ENCODE data around the gene MTRR. TPM values are rescaled to one million over a fixed set of nuclear protein-coding genes. Genes with fewer than 3 reads are reported as not detected.
A peak's percentile ranks its signal among the peaks of the same experiment; 100 is the strongest.

Gene MTRR
- total RNA-seq, 1 experiment from 2014 or later, result 46.9 TPM

DNA sequence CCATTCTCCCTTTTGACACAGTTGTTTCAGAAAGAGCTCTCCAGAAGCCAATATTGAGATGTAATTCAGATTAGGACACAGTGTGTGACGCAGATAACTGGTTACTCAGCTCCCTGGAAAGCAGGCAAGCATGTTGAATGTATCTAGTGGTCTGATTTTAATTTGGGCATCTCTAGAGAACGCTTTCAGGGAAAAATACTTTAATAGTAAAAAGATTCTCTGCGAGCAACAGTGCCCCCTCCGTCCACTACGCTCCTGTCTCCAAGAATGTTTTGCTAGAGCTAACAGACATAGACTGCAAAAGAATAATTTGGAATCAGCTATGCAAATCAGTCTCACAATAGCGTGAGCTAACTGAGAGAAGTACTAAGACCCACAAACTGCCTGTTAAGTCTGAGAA is 41.3 kb upstream of the MTRR start:
- 0 out of 2 replicates have a peak overlapping the region, but pooled peaks have one; percentile 32 for H3K27ac Mint-ChIP-seq
- H3K27me3 Mint-ChIP-seq (ENCODE audit: low read depth), result peaks cover 1% of the 10 kb centered on the region
- no peak for TF ChIP-seq FOXJ3 (CRISPR knock-in tag; IDR thresholded peaks at IDR 0.05; ENCODE audit: borderline replicate concordance)
- TF ChIP-seq SOX15 (CRISPR knock-in tag; IDR thresholded peaks at IDR 0.05), result no peak
- no peak for TF ChIP-seq ZNF317 (CRISPR knock-in tag; IDR thresholded peaks at IDR 0.05; ENCODE audit: borderline replicate concordance, low read depth)
- TF ChIP-seq, protein P1, sequence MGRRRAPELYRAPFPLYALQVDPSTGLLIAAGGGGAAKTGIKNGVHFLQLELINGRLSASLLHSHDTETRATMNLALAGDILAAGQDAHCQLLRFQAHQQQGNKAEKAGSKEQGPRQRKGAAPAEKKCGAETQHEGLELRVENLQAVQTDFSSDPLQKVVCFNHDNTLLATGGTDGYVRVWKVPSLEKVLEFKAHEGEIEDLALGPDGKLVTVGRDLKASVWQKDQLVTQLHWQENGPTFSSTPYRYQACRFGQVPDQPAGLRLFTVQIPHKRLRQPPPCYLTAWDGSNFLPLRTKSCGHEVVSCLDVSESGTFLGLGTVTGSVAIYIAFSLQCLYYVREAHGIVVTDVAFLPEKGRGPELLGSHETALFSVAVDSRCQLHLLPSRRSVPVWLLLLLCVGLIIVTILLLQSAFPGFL (CRISPR knock-in tag; IDR thresholded peaks at IDR 0.05; ENCODE audit: borderline replicate concordance), result no peak
- no peak for TF ChIP-seq ESRRA (CRISPR knock-in tag; IDR thresholded peaks at IDR 0.05; ENCODE audit: borderline replicate concordance)
- no peak for TF ChIP-seq STAT6 (CRISPR knock-in tag; conservative IDR thresholded peaks at IDR 0.05; ENCODE audit: low read depth)
- no peak for TF ChIP-seq FOXP1 (CRISPR knock-in tag; IDR thresholded peaks at IDR 0.05; ENCODE audit: borderline replicate concordance)
- TF ChIP-seq ZBTB21 (CRISPR knock-in tag; IDR thresholded peaks at IDR 0.05; ENCODE audit: borderline replicate concordance), result no peak
- no peak for TF ChIP-seq JAZF1 (CRISPR knock-in tag; IDR thresholded peaks at IDR 0.05)
- TF ChIP-seq ZNF219 (CRISPR knock-in tag; IDR thresholded peaks at IDR 0.05; ENCODE audit: borderline replicate concordance), result no peak
- no peak for TF ChIP-seq ERG (CRISPR knock-in tag; IDR thresholded peaks at IDR 0.05)
- TF ChIP-seq NR1H2 (CRISPR knock-in tag; IDR thresholded peaks at IDR 0.05), result no peak
- TF ChIP-seq ETV6 (CRISPR knock-in tag; IDR thresholded peaks at IDR 0.05), result no peak
- TF ChIP-seq CREB1 (CRISPR knock-in tag; IDR thresholded peaks at IDR 0.05), result no peak
- TF ChIP-seq GRHL2 (CRISPR knock-in tag; IDR thresholded peaks at IDR 0.05; ENCODE audit: insufficient replicate concordance, severe bottlenecking), result no peak
- no peak for TF ChIP-seq RELA (CRISPR knock-in tag; IDR thresholded peaks at IDR 0.05; ENCODE audit: borderline replicate concordance)
- TF ChIP-seq, protein P2, sequence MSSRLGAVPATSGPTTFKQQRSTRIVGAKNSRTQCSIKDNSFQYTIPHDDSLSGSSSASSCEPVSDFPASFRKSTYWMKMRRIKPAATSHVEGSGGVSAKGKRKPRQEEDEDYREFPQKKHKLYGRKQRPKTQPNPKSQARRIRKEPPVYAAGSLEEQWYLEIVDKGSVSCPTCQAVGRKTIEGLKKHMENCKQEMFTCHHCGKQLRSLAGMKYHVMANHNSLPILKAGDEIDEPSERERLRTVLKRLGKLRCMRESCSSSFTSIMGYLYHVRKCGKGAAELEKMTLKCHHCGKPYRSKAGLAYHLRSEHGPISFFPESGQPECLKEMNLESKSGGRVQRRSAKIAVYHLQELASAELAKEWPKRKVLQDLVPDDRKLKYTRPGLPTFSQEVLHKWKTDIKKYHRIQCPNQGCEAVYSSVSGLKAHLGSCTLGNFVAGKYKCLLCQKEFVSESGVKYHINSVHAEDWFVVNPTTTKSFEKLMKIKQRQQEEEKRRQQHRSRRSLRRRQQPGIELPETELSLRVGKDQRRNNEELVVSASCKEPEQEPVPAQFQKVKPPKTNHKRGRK (CRISPR knock-in tag; IDR thresholded peaks at IDR 0.05; ENCODE audit: borderline replicate concordance), result no peak
- H3K9me3 Mint-ChIP-seq, result no peaks in the 10 kb centered on the region
- CTCF ChIA-PET, result interaction anchor here (1.1 kb wide), 1 partner anchor 23 kb away, joined by 6 read pairs; the partner anchor contains the start of gene CFAP90
- no peaks in the 10 kb centered on the region for H3K4me1 Mint-ChIP-seq
- peaks cover 36% of the 10 kb centered on the region for H3K36me3 Mint-ChIP-seq
- ATAC-seq (no peak), DNase-seq (ENCODE audit: low spot score) (no peak)
- no peak overlapping the region for H3K4me3 Mint-ChIP-seq
- POLR2A ChIA-PET, result no interaction called here

GRCh38 chr5:7828269-7828668 is 40.7 kb upstream of the MTRR start:
- ATAC-seq, result no peak
- Mint-ChIP-seq H3K36me3 (peaks cover 29% of the 10 kb centered on the region), H3K9me3 (no peaks in the 10 kb centered on the region), H3K27ac (no peak overlapping the region), H3K27me3 (ENCODE audit: low read depth) (peaks cover 4% of the 10 kb centered on the region), H3K4me3 (no peak overlapping the region), H3K4me1 (no peaks in the 10 kb centered on the region)
- ChIA-PET POLR2A (no interaction called here), CTCF (interaction anchor here (1.1 kb wide), 1 partner anchor 22 kb away, joined by 6 read pairs; the partner anchor contains the start of gene CFAP90)
- DNase-seq (ENCODE audit: low spot score), result no peak
- TF ChIP-seq PRRX2 (CRISPR knock-in tag; IDR thresholded peaks at IDR 0.05), result no peak
- TF ChIP-seq, protein P3, sequence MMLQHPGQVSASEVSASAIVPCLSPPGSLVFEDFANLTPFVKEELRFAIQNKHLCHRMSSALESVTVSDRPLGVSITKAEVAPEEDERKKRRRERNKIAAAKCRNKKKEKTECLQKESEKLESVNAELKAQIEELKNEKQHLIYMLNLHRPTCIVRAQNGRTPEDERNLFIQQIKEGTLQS (CRISPR knock-in tag; conservative IDR thresholded peaks at IDR 0.05), result no peak
- no peak for TF ChIP-seq SMAD3 (CRISPR knock-in tag; IDR thresholded peaks at IDR 0.05; ENCODE audit: borderline replicate concordance)
- TF ChIP-seq, protein P1 (CRISPR knock-in tag; IDR thresholded peaks at IDR 0.05; ENCODE audit: borderline replicate concordance), result no peak
- TF ChIP-seq, protein P4, sequence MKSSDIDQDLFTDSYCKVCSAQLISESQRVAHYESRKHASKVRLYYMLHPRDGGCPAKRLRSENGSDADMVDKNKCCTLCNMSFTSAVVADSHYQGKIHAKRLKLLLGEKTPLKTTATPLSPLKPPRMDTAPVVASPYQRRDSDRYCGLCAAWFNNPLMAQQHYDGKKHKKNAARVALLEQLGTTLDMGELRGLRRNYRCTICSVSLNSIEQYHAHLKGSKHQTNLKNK (CRISPR knock-in tag; IDR thresholded peaks at IDR 0.05), result no peak
- no peak for TF ChIP-seq RELA (CRISPR knock-in tag; IDR thresholded peaks at IDR 0.05; ENCODE audit: borderline replicate concordance)
- no peak for TF ChIP-seq ATF1 (CRISPR knock-in tag; IDR thresholded peaks at IDR 0.05)

Measured in WTC11 (cell line).